Measurements from ENCODE around the gene PPIE.
A peak's percentile ranks its signal among the peaks of the same experiment; 100 is the strongest.
"Not testable (repeated sequence)": the region's sequence is repeated elsewhere in the genome, so short reads cannot be mapped to it uniquely, and the experiment has no call there.

Gene PPIE

DNA sequence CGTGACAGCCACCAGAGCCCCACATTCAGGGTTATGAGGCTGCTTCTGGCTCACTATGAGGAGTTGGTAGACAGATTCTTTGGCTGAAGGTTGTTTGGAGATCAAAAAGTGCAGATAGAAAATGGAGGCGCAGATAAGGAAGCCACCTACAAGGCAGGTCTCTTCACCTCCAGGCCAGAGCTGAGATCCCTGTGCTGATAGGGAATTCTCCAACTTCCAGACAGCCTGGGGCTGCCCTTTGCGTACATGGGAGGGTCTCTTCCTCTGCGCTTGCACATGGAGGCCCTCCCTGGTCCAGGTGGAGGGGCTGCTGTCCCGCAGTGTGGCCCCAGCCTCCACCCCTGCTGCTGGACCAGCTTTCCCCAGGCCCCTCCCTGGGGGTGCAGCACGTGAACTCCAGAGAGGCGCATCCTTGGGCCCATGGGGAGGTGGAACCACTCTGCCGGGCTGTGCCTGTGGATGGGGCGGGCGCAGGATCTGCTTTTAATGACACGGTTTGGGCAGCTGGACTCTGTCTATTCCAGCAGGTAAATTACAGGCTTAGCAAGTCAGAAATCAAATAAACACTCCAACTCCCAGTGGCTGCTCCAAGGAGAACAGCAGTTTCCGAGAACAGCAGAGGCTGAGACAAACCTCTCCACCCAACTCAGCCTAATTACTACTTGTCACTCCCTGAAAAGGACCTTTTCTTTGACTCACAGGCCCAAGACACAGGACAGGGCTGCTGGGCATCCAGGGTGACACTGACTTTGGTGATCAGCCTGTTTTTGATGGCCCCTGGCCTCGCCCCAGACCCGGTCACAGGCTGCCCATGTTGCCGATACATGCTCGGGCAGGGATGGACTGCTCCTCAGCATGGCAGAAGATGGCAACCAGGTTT is 20.1 kb downstream of the PPIE start:
- no peak for DNase-seq (ENCODE audit: low read depth in 2 of 2)

DNA sequence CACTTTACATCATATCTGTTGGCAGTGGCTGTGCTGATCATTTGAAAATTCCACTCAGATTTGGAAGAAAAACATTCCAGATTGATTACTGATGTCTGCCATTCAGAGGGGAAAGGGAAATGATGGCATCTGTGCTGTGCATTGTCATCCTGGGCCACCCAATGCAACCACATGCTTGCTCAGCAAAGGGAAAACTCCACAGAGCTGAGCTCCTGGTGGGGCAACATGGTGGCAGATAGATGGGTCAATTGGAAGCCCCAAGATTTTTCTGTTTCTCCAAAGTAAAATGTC is 20.7 kb downstream of the PPIE start:
- no peak for DNase-seq (ENCODE audit: low read depth in 2 of 2)

DNA sequence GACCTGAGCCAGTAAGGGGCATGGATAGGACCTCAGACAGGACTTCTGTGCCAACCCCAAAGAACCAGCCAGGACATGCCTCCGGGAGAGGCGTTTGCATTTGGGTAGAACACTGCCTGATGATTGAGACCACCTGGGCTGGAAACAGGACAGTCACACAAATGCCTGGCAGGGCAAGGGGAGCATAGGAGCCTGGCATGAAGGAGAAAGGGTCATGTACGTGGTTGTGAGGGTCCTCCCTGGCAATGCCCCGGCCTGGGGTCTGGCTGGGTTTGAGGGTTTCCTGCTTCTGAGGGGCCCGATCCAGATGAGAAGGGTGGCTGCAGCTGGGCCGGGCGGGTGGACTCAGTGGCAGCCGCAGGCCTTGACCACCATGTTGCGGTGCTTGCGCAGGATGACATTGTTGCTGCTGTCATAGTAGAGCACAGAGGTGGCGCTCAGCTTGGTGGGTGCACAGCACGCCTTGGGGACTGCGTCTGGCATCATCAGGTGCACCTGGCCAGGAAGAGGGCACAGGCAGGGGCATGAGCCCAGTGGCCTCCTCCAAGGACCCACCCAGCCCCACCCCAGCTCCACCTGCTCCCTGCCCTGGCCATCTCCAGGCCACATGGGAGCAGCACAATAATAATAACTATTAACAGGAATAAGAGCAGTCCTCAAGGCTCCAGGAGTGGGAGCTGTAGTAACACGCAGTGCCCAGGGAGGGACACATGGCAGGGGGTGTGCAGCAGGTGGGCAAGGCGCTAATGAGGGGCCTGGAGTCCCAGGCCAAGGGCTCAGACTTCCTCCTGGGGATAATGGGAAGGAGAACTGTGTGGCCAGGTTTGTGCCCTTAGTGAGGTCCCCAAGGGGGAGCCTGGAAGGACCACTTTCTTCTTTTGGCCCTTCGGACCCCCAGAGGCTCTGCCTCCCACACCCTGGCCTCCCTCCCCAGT is 21.7 kb downstream of the PPIE start:
- DNase-seq (ENCODE audit: low read depth in 2 of 2) = no peak

DNA sequence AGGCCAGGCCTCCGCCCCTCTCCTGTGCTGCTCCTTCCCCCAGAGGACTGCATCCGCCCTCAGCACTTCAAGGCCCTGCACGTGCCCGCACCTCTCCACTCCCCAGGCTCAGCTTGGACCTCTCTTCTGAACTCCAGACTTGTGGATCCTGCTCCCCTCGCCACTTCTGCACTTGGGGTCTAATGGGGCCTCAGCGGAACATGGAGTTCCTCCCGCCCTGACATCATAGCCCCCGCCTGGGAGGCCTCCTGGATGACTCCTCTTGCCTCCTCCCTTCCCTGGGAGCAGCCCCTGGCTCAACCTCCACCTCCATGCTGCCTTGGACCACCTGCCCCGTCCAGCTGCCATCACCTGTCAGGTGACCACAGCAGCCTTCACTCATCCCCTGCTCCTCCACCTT is 22.3 kb downstream of the PPIE start:
- DNase-seq (ENCODE audit: low read depth in 2 of 2) = no peak

DNA sequence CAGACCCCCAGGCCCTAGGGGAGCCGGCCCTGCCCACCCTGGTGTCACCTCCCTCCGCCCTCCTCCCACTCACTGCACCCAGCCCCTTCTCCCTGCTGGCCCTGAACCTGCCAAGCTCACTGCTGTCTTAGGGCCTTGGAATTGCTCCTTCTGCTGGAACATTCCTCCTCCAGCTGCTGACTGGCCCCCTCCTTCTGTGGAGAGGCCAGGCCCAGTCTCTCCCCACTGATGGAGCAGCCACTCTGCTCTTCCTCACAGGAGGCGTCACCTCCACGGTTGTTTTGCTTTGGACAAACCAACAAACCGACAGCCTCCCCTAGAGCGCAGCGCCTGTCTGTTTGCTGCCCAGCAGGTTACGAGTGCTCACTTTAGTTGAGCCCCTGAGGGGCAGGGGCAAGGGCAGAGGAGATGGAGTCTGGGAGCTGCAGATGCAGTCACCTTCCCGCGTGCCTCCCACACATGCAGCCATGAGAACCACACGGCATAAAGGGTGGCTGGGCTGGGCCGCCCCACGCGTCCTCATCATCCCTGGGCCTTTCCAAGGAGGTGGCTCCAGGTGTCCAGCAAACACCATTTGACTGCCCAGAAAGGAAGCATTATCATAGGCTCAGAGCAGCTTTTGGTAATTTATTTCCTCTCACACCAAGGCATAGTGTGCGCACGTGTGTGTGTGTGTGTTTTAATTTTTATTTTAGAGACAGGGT is 23.0 kb downstream of the PPIE start:
- DNase-seq (ENCODE audit: low read depth in 2 of 2) = no peak

DNA sequence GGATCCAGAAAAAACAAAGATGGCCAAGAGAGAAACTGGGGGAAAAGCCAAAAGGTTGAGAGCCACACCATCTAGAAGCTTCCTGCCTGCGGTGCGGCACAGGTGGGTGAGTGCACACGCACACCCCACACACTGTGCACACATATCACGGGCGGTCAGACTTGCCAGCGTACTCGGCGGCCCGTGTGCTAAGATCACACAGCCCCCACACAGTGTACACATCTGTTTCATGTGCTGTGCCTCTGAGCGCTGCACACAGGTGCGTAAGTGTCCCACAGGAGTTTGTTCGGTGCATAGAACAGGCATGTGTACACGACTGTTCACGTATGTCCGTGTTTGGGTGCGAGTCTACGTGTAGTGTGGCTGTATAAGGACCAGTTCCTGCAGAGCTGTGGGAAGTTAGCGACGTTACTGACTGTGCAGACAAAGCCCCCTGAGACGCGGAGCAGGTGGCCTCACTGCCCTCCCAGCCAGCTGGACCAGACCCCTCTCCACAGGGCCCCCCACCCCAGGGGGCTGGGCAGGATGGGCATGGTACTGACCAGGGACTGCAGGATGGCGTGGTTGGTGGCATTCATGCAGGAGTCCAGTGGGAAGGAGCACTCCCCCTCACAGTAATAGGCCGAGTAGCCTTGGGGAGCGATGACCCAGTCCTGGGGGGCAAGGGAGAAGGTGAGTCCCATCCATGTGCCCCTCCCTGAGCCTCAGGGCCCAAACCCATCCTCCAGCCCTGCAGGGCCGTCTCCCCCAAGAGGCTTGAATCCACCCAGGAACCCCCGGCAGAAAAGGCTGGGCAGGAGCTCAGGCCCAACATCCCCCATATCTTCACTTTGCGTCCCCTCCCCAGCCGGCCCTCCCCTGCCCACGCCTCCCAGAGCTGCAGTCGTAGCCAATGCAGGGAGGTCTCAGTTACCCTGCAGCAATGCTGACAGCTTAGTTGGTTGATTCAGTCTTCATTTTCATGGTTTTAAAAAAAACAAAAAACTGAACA is 24.2 kb downstream of the PPIE start:
- DNase-seq (ENCODE audit: low read depth in 2 of 2) = no peak

DNA sequence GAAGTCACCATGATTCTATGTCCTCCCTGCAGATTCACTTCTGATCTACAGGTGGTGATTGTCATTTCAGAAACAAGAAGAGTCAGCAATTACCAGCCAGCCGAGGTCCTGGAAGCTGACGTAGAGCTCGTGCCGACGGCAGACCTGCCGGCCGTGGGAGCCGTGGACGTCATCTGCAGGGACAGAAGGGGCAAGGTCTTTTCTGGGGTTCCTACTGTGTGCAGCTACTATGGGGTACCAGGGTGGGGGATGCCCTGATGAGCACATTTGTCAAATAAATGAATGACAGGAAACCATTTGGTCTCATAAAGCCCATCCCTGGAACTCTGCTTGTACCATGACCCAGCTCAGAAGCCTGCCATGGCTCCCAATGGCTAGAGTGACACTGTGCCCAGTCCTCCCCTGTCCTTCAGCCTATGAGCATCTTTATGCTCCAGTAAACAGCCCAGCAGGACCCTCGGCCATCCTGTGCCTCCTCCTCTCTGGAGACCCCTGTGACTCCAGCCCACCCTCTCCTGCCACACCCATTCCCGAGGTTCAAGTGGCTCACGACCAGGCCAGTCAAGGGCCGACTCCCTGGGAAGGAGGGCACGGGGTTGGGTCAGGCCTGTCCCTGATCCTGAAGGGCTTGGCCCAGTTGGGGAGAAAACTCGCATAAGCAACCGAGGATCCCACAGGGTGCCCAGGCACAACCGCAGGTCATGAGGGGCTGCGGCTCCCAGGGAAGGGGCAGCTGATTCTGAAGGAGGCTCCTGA is 25.1 kb downstream of the PPIE start:
- not testable (repeated sequence) for DNase-seq (ENCODE audit: low read depth in 2 of 2)

DNA sequence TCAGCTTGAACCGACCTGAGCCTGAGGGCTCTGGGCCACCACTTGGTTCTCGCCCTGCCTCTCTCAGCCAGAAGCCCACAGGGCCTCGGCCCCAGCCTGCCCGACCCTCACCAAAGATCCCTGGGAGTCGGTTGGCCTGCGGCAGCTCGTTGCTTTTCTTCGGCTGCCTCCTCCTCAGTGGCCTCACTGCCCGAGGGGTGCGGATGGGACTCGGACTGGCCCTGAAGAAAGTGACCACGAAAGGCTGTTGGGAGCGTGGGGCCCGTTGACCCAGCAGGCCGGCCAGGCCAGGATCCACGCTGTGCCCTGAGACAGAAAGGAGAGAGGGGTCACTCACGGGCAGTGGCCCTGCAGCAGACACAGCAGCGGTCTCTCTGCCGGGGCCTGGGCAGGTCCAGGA is 25.8 kb downstream of the PPIE start:
- not testable (repeated sequence) for DNase-seq (ENCODE audit: low read depth in 2 of 2)

DNA sequence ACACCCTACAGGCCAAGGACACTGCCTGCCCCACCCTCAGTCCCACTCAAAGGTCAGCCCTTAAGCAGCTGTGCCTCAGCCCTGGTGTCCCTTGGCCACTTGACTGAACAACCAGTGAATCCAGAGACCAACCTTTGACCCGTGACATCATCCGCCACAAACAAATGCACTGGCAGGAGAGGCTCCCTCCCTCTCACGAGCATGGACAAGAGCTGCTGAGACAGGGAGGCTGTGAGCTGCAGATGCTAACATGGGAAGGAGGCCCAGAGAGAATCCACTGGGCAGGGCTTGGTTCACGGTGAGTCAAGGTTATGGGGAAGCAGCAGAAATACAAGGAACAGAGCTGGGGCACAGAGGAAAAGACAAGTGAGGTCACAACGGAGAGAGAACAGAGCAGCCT is 27.8 kb downstream of the PPIE start:
- not testable (repeated sequence) for DNase-seq (ENCODE audit: low read depth in 2 of 2)

DNA sequence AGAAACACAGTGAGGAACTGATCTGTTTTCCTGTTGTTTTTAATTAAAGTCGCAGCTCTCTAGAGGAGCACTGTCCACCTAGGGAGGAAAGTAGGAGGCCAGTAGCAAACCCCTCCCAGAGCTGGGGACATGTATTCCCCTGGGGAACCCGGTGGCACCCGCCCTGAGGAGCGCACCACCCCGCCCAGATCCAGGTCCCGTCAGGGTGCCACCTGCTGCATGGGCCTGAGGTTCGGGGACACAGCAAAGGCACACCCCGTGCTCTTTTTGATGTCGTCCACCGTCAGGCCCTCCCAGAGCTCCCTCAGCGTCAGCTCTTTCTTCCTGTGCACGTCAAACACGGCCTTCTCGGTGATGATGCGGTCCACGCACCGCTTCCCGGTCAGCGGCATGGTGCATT is 30.8 kb downstream of the PPIE start:
- DNase-seq (ENCODE audit: low read depth in 2 of 2) = not testable (repeated sequence)

DNA sequence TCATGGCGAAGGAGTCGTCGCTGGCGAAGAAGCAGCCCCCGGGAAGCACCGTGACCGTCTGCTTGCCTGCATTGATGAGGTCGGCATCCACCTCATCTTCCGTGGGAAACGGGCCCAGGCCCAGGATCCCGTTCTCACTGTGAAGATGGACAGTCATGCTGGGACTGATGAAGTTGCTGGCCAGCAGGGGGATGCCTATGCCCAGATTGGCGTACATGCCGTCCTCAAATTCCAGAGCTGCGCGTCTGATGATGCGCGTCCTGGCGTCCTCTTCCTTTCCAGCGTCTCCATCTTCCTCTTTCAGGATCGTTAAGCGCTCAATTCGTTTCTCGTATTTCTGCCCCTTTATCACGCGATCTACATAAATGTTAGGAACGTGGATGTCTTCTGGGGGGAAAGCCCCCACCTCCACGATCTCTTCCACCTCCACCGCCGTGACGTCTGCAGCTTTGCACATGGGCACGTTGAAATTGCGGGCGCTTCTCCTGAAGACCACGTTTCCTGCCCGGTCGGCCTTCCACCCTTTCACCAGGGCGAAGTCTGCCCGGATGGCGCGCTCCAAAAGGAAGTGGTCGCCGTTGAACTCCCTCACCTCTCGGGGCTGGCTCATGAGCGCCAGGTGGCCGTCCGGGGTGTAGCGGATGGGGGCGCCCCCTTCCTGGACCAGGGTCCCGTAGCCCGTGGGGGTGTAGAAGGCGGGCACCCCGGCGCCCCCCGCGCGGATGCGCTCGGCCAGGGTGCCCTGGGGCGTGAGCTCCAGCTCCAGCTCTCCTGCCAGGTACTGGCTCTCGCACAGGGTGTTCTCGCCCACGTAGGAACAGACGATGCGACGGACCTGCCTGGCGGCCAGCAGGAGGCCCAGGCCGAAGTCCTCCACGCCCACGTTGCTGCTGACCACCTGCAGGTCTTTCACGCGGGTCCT is 31.7 kb downstream of the PPIE start:
- peak in 1 of 2 donors; percentile 20 for DNase-seq (ENCODE audit: low read depth in 2 of 2)

DNA sequence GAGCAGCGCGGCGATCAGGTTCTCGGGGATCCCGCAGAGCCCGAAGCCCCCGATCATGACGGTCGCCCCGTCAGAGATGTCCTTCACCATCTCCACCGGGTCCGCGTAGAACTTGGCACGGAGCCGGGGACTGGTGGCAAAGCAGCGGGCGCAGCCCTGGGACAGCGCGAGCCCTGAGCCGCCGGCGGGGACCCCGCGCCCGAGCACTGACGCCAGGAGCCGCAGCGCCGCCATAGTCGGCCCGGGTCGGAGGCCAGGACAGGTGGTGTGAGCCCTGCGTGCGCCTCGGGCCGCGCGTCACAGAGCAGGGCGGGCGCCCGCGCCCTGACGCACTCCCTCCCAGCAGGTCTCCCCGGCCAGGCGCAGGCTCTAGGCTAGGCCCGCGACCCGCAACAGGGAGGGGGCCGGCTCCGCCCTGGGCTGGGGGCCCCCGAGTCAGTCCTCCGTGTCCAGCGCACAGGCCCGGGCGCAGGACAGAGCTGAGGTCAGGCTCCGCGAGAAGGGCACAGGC is 32.4 kb downstream of the PPIE start, which contains the start of gene OXCT2:
TSS of gene OXCT2 (minus strand) at position 327 of the 511 bp plus-strand sequence. CDS start at position 234, 93 bp downstream.
- DNase-seq (ENCODE audit: low read depth in 2 of 2) = not testable (repeated sequence)

DNA sequence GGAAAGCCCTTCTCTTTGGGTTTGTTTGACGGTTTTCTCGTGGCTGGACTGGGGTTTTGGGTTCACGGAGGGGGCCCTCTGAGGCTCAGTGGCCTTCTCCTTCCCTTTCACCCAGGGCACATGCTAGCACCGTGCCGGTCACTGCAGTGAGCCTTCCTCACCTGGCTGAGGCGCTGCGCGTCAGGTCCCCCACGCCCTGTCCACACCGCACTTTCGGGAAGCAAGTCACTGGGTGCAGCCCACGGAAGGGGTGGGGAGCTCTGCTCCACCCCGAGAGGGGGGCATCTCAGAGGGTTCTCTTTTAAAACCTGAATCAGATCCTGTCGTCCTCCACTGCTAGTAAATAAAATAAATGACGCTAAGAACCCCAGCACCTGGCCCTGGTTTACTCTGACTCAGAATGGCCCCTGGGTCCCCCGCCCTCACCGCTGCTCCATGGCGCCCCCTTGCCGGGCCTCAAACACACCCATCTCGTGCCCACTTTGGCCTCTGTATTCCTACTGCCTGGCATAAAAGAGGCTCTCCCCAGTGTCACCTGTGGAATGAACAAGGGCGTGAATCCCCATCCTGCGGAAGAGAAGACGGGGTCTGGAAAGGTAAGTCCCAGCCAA is 34.8 kb downstream of the PPIE start:
- not testable (repeated sequence) for DNase-seq (ENCODE audit: low read depth in 2 of 2)

DNA sequence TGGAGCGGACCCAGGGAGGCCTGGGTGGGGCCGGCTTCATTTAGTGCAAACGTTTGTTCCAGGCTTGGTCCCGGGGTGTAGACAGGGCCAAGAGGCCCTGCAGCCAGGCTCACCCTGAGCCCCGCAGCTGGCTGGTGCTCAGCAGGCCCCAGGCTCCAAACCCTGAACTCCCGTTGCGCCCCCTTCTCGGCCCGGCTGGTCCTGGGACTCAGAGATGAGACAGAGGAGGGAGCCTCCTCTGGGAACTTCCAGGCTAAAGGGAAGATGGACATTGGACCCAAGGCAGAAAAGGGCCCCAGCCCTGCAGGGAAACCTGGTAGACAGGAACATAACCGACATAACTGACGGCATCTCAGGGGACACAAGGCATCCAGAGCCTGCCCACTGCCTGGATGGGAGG is 36.5 kb downstream of the PPIE start:
- DNase-seq (ENCODE audit: low read depth in 2 of 2) = not testable (repeated sequence)

DNA sequence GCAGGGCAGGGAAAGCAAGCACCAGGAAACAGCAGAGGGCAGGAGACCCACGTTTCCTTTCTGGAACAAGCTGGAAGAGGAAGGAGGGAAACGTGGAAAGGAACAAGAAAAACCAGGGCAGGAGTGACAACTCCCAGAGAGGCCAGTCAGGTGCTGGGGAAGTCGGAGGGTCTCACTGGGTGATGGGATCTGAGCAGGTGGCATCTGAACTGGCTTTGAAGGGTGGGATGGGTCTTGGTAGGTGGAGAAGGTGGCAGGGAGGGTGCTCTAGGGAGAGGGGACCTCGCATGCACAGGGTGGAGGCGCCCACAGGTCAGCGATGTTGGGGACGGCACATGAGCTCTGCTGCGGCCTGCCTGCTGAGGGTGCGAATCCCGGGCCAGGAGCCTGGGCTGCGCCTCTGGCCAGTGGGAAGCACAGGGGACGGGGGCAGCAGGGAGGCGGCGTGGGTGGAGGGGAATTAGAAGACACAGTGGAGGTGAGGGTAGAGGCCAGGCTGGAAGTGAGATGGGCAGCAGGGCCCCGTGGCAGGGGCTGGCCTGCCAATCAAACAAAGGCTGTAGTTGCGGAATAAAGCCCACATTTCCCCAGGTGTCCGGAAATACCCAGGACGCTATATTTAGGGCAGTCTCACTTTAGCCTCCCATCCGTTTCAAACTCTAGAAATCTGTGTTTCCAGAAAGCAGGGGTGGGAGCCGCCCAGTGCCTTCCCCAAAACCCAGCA is 37.2 kb downstream of the PPIE start:
- DNase-seq (ENCODE audit: low read depth in 2 of 2) = not testable (repeated sequence)

DNA sequence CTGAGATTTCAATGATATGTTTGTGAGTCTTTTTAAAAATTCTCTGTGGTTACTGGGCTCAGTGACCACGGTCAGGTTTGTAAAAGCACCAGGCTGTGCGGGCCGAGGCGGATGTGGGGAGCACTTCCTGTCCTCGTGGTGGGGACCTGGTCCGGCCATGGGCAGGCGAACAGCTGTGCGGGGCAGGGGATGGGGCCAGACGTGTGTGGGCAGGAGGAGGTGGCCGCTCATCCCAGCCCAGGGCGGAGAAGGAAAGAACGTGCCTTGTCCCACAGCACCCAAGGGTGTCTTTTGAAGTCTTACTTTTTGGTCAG is 37.7 kb downstream of the PPIE start:
- DNase-seq (ENCODE audit: low read depth in 2 of 2) = no peak

DNA sequence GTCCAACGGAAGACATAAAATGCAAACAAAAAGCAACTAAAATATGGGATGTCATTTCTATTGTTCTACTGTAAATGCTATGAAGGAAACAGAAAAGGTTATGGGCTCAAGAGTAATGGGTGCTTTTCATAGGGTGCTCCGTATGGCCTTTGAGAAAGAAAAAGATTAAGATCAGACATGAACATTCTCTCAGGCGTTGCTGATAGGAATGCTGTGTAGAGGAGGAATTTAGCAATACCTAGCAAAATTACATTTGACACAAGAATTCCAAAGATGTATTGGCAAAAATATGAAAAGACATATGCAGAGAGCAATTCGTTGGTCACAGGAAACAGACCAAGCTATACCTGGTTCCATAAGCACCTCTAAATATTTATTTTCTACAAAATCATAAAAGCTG is 38.2 kb downstream of the PPIE start:
- no peak for DNase-seq (ENCODE audit: low read depth in 2 of 2)

DNA sequence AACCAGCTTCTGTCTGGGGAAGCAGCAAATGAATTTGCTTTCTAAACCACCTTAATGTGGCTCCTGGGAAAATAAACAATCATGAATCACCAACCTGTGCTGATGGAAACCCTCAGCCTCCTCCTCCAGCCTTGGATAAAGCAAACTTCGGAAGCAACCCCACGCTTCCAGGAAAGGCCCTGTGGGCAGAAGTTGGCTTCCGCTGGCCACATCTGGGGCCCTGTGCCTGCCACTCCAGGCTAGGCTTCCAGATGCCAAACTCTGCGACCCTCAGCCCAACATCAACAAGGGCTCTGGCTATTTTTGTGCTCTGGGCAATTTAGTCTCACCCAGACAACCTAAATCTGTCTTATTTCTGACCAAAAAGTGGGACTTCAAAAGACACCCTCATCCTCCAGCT is 38.6 kb downstream of the PPIE start:
- DNase-seq (ENCODE audit: low read depth in 2 of 2) = no peak

Data from activated CD8-positive, alpha-beta memory T cell treated with anti-CD3 and anti-CD28 coated beads for 4 hours (primary cell).